Subcutaneous adipose tissue (tissue), 4 donors: ENCODE measurements around the gene SORCS3. TPM values are rescaled to one million over a fixed set of nuclear protein-coding genes. Genes with fewer than 3 reads are reported as not detected.

ENCODE experiments used
- CTCF ChIP-seq: fragments of 450-650 bp; IDR thresholded peaks from one replicate; pipeline ENCODE4 v1.5.1; 2016; ENCODE audit warnings: low read depth, mild to moderate bottlenecking, control low read depth, antibody characterized with exemption, moderate library complexity
- total RNA-seq, 4 donors: library from RNA; depleted of rRNA; stranded (reverse); fragments of >200 nt; gene quantifications; one replicate each; pipeline ENCODE4 v1.1.0, GENCODE V29; 2016

Gene SORCS3
- total RNA-seq, 4 donors from 2014 or later: not detected

DNA sequence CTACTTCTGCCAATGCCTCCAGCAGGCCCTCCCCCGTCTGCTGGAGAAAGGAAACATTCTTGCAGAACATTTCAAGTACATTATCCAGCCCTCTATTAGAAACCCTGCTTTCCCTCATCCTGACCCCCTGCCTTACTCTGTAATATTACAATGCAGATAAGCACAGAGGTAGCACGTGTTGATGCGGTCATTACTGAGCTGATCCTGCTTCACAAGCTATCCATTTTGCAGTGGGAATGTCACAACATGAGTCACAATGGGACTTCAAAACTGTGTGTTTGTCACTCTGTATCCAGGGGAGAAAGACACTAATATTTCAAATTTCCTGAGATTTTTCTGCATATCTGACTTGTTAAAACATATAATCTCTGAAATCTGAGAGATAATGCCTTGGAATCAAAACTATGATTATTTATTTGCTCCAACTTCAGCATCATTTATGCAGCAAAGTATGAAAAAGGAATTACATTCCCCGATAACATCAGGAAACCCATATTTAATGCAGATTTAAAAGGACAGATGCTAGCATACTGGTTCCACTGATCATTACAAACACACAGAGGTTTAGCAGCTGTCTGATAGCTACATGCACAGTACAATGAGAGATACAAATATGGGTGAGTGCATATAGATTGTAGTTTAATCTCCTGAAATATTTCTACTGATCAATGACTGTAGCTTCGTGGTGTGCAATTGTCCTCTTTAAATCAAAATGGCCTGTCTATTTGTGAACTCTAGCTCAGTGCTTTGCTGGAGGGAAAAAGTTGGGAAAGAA lies 239.7 kb downstream of the SORCS3 start:
- no peak for TF ChIP-seq CTCF

- no peak for TF ChIP-seq CTCF
Measured at GRCh38 chr10:104881740-104882139, 240.7 kb downstream of the SORCS3 start.

- no peak for TF ChIP-seq CTCF
Measured at GRCh38 chr10:104892879-104893617, 252.0 kb downstream of the SORCS3 start.

- no peak for TF ChIP-seq CTCF
Measured at GRCh38 chr10:104893701-104894100, 252.6 kb downstream of the SORCS3 start.

DNA sequence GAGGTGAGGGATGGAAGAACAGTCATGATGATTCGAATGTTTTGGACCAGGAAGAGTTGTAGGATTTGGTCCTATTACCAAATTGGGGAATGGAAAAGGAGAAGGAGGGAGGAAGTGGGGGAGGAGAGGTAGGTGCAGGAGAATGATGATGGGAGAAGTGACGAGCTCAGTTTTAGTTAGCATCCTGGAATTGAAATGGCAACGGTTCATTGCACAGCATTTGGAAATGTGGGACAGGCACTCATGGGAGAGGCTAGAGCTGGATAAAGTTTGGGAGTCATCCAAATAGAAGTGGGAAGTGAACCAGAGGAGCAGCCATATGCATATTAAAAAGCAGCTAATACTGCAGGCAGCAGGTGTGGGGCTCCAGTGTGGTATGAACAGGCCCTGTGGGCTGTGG lies 253.6 kb downstream of the SORCS3 start:
- TF ChIP-seq CTCF: no peak

DNA sequence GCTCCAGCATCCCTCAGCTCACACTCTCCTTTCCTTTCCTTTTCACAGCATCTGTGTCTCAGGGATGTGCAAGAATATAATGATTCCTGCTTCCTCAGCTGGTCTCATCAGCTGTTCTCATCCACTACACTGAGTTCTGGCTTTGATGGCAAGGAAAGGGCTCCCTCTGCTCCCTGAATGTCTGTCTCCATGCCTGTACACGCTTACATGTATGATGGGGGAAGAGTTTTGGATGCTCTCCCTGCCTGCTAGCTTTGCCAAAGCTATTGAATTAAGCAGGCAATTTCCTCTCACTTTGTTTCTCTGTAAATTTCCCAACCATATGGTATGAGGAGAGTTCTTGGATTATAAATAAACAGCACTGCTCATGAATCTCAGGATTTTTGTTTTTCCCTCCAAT lies 254.5 kb downstream of the SORCS3 start:
- TF ChIP-seq CTCF: no peak

DNA sequence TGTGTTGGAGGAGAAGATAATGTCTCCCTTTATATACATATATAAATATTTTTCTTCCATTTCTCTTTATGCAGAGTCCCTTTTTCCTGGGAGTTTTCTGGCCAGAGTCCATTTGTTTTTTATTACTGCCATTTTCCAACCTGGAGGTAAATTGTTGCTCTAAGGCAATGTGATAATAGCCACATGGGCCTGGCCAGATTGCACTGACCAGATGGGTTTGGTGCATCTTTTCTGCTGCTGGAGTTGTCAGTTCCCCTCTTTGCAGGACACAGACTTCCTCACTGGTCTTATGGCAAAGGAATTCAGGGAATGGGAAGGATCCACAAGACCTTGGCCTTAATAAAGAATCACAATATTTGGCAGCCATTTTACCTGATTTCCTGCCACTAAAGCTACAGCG lies 254.9 kb downstream of the SORCS3 start:
- no peak for TF ChIP-seq CTCF
